K562 (cell line): ENCODE results near the gene OSBPL1A.

Experiments
- BMI1 ChIP-seq: fragments of 150-350 bp; IDR thresholded peaks from 2 replicates; pipeline ENCODE4 v1.6.1; 2014; ENCODE audit warnings: low read length
- EP300 ChIP-seq: IDR thresholded peaks from 2 replicates; pipeline ENCODE4 v1.6.1; 2012; ENCODE audit warnings: low read length, improper control_type of control experiment
- LEF1 ChIP-seq: fragments of 450-650 bp; IDR thresholded peaks from 2 replicates; pipeline ENCODE4 v1.6.1; 2016; ENCODE audit warnings: mild to moderate bottlenecking
- MEF2A ChIP-seq: IDR thresholded peaks from 2 replicates; pipeline ENCODE4 v1.6.1; 2011; ENCODE audit warnings: low read depth, mild to moderate bottlenecking, low read length, moderate library complexity; ENCODE audit not compliant: control insufficient read depth
- POLR2AphosphoS5 ChIP-seq: IDR thresholded peaks from 2 replicates; pipeline ENCODE4 v1.6.1; 2011; ENCODE audit warnings: mild to moderate bottlenecking, low read depth, low read length, moderate library complexity; ENCODE audit not compliant: control insufficient read depth, insufficient read depth
- RAD21 ChIP-seq, 2 experiments: fragments of 250-450 bp in 1 of 2; fragments of 450-650 bp in 1 of 2; sonication (Bioruptor Pico) in 1 of 2; formaldehyde crosslinking in 1 of 2; IDR thresholded peaks in 1 of 2; conservative IDR thresholded peaks in 1 of 2; 2 replicates each; pipeline versions ENCODE4 v1.4.0 to v1.8.0; 2020 to 2022; ENCODE audit warnings: mild to moderate bottlenecking in 2 of 2, moderate library complexity in 1 of 2
- SIN3A ChIP-seq, 2 experiments: fragments of 150-350 bp in 1 of 2; IDR thresholded peaks; 2 replicates each; pipeline ENCODE4 v1.6.1; 2011 to 2016; ENCODE audit warnings: borderline replicate concordance in 2 of 2, low read depth in 2 of 2, low read length in 2 of 2, mild to moderate bottlenecking in 2 of 2, moderate library complexity in 2 of 2; ENCODE audit not compliant: control insufficient read depth in 1 of 2
- SMC3 ChIP-seq: conservative IDR thresholded peaks from 2 replicates; pipeline ENCODE4 v1.6.1; 2011; ENCODE audit warnings: low read depth, low read length, improper control_type of control experiment; ENCODE audit not compliant: insufficient read depth
- ZBTB8A ChIP-seq: fragments of 450-650 bp; IDR thresholded peaks from 2 replicates; pipeline ENCODE4 v1.6.1; 2018; ENCODE audit warnings: mild to moderate bottlenecking, moderate library complexity; ENCODE audit not compliant: partially characterized antibody
- ZNF184 ChIP-seq: sonication (generic); formaldehyde crosslinking; IDR thresholded peaks from 2 replicates; pipeline ENCODE4 v1.5.0; 2020; ENCODE audit warnings: missing genetic modification reagents
- TF ChIP-seq, protein P1 (sequence below): fragments of 250-450 bp; sonication (Bioruptor Pico); IDR thresholded peaks from 2 replicates; pipeline ENCODE4 v1.8.0; 2021; ENCODE audit warnings: mild to moderate bottlenecking, moderate library complexity
- TF ChIP-seq, protein P2 (sequence below): fragments of 450-650 bp; IDR thresholded peaks from 2 replicates; pipeline ENCODE4 v1.6.1; 2016; ENCODE audit warnings: antibody characterized with exemption
- TF ChIP-seq, protein P3 (sequence below): sonication (generic); formaldehyde crosslinking; IDR thresholded peaks from 2 replicates; pipeline ENCODE4 v1.8.1; 2023; ENCODE audit warnings: missing genetic modification reagents, mild to moderate bottlenecking, borderline replicate concordance

DNA sequence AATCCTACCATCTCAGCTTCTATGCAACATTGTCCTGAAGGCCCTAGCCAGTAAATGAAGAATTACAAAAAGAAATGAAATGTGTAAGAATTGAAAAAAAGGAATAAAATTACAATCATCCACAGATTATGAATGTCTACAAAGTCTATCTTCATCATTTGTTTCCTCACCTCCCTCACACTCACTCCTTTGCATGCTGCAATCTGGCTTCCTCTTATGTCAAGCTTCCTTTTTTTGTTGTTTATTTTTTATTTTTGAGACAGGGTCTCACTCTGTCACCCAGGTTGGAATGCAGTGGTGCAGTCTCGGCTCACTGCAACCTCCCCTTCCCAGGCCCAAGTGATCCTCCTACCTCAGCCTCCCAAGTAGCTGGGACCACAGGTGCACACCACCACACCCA is 129.7 kb downstream of the OSBPL1A start:
- TF ChIP-seq, protein P1, sequence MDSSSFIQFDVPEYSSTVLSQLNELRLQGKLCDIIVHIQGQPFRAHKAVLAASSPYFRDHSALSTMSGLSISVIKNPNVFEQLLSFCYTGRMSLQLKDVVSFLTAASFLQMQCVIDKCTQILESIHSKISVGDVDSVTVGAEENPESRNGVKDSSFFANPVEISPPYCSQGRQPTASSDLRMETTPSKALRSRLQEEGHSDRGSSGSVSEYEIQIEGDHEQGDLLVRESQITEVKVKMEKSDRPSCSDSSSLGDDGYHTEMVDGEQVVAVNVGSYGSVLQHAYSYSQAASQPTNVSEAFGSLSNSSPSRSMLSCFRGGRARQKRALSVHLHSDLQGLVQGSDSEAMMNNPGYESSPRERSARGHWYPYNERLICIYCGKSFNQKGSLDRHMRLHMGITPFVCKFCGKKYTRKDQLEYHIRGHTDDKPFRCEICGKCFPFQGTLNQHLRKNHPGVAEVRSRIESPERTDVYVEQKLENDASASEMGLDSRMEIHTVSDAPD (CRISPR knock-in tag), result no peak
- TF ChIP-seq ZNF184 (CRISPR knock-in tag) (no peak), SIN3A (IDR thresholded peaks at IDR 0.05; ENCODE audit: borderline replicate concordance in 2 of 2, control insufficient read depth in 1 of 2, low read depth in 2 of 2, low read length in 2 of 2) (no peak), ZBTB8A (no peak), LEF1 (no peak), EP300 (no peak), POLR2AphosphoS5 (no peak), RAD21 (CRISPR knock-in tag; conservative IDR thresholded peaks at IDR 0.05 in 1 of 2, IDR thresholded peaks at IDR 0.05 in 1 of 2) (no peak), SMC3 (no peak), BMI1 (no peak), MEF2A (no peak)
- TF ChIP-seq, protein P2, sequence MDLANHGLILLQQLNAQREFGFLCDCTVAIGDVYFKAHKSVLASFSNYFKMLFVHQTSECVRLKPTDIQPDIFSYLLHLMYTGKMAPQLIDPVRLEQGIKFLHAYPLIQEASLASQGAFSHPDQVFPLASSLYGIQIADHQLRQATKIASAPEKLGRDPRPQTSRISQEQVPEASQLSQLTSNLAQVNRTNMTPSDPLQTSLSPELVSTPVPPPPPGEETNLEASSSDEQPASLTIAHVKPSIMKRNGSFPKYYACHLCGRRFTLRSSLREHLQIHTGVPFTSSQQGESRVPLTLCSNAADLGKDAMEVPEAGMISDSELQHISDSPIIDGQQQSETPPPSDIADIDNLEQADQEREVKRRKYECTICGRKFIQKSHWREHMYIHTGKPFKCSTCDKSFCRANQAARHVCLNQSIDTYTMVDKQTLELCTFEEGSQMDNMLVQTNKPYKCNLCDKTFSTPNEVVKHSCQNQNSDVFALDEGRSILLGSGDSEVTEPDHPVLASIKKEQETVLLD, result no peak
- TF ChIP-seq, protein P3, sequence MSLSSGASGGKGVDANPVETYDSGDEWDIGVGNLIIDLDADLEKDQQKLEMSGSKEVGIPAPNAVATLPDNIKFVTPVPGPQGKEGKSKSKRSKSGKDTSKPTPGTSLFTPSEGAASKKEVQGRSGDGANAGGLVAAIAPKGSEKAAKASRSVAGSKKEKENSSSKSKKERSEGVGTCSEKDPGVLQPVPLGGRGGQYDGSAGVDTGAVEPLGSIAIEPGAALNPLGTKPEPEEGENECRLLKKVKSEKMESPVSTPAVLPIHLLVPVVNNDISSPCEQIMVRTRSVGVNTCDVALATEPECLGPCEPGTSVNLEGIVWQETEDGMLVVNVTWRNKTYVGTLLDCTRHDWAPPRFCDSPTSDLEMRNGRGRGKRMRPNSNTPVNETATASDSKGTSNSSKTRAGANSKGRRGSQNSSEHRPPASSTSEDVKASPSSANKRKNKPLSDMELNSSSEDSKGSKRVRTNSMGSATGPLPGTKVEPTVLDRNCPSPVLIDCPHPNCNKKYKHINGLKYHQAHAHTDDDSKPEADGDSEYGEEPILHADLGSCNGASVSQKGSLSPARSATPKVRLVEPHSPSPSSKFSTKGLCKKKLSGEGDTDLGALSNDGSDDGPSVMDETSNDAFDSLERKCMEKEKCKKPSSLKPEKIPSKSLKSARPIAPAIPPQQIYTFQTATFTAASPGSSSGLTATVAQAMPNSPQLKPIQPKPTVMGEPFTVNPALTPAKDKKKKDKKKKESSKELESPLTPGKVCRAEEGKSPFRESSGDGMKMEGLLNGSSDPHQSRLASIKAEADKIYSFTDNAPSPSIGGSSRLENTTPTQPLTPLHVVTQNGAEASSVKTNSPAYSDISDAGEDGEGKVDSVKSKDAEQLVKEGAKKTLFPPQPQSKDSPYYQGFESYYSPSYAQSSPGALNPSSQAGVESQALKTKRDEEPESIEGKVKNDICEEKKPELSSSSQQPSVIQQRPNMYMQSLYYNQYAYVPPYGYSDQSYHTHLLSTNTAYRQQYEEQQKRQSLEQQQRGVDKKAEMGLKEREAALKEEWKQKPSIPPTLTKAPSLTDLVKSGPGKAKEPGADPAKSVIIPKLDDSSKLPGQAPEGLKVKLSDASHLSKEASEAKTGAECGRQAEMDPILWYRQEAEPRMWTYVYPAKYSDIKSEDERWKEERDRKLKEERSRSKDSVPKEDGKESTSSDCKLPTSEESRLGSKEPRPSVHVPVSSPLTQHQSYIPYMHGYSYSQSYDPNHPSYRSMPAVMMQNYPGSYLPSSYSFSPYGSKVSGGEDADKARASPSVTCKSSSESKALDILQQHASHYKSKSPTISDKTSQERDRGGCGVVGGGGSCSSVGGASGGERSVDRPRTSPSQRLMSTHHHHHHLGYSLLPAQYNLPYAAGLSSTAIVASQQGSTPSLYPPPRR (CRISPR knock-in tag), result no peak
